Colon (tissue), 2 donors: ENCODE results near the gene FAM171A1.
"Not testable (repeated sequence)": the region's sequence is repeated elsewhere in the genome, so short reads cannot be mapped to it uniquely, and the experiment has no call there.

ENCODE experiments used
- FAIRE-seq: peaks from 2 replicates; lab custom pipeline; 2012; peaks lifted over from hg19 to GRCh38; lab: Jason Lieb, UNC
- donor health status: control.
- donor health status: control.

Gene FAM171A1

DNA sequence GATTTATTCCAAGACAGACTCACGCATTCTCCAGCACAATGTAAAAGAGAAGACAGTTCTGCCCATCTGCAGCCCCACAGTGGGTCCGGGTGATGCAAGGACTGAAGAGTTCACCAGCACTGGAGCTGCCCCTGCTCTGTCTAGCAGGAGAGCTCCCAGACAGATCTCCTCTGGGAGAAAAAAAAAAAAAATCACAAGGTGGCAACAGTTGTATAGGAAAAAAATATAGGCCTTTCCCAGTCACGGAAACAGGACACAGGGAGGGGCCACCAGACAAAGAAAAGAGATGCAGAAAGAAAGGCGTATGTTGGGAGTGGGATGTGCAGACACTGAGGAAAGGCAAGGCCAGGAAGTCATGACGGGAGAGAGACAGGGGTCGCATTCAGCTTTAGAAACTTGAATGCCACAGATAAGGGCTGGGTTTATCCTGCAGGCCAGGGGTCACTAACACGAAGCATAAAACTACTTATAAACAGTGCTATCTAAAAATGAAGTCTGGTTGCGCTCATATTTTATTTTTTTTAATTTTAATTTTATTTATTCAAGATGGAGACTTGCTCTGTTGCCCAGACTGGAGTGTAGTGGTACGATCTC is 54.1 kb downstream of the FAM171A1 start:
- FAIRE-seq: no peak

DNA sequence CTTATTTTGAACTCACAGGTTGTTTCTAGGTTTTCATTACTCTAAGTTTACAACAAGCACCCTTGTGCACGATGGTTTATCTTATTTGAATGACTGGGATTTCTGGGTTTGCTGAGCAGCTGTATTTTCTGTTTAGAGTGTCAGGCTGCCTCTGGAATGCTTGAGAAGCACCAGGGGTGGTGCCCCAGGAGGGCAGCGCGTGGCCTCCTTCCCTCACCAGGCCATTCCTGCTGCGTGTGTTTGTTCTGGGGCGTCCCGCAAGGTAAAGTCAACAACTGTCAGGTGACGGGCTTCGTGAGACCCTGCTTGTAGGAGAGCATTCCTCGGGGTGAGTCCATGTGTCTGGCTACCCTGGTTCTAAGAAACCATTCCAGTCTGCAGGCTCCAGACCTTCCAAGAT is 54.9 kb downstream of the FAM171A1 start:
- FAIRE-seq: no peak

GRCh38 chr10:15315286-15315685 is 55.8 kb downstream of the FAM171A1 start:
- FAIRE-seq: no peak

DNA sequence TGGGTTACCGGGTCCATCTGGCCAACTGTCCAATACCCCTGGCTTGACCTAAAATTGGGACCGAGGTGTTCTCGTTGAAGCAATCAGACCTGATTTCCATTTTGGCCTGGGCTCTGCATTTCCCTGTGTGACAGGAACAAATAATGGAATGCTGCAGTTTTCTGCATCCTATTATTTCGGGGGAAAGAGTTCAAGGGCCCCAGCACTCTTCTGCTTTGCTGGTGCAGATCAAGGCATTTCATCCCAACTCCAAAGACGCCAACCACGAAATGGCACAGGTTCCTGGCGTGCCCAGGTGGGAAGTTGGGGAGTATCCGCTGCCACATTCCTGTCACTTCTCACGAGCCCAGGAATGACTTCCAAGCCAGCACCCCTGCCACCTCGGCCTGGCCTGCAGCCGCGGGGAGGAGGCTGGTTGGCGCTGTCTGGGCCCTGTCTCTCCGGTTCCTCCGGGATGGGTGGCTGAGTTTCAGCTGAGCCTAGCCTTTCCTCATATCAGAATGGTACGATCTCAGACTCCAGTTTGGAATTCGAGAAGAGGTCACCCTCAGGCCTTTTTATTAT is 56.5 kb downstream of the FAM171A1 start:
- FAIRE-seq: no peak

GRCh38 chr10:15313843-15314242 is 57.2 kb downstream of the FAM171A1 start:
- FAIRE-seq: no peak

DNA sequence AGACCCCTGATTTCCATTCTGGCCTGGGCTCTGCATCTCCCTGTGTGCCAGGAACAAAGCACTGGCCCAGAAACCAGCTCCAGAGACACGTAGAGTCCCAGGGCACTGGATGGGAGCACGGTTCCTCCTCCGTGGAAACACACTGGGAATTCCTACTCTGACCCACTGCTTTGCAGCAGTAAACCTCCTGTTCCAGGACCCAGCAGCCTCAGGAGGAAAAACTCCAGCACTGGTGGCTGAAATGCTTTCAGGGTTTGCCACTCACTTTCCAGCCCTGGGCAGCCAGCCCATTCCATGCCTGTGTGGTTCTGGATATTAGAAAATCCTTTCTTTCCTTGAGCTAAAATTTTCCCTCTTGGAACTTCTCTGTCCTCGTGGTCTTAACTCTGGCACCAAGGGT is 58.0 kb downstream of the FAM171A1 start:
- FAIRE-seq: no peak

DNA sequence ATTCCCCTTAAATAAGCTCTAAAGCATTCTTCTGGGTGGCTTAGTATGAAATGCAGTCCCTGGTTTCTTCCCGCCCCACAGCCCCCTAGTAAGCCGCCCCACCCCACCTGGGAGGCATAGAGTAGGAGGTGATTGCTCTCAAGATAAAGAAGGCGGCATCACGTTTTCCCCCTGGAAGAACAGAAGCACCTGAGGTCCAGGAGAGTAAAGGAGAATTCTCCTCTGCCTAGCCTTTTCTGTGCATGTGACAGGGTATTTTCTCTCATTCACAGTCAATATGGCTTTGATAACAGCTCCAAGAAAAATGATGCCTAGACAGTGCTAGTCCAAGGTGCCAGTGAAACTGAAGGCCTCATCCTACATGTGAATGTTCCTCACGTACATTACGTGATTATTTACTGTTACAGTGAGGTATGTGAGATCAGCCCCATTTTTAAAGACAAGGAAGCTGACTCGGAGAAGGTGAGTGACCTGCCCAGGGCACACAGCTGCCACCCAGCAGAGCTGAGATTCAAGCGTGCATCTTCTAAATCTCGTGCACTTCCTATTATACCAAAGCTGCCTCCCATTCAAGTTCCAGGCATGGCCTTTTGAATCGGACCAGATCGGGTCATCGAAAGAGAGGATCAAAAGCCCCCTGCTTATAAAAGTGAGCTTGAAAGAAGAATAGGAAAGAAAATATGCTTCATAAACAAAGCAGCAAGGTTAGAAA is 59.4 kb downstream of the FAM171A1 start:
- FAIRE-seq: no peak

GRCh38 chr10:15310776-15311568 is 60.1 kb downstream of the FAM171A1 start:
- no peak for FAIRE-seq

DNA sequence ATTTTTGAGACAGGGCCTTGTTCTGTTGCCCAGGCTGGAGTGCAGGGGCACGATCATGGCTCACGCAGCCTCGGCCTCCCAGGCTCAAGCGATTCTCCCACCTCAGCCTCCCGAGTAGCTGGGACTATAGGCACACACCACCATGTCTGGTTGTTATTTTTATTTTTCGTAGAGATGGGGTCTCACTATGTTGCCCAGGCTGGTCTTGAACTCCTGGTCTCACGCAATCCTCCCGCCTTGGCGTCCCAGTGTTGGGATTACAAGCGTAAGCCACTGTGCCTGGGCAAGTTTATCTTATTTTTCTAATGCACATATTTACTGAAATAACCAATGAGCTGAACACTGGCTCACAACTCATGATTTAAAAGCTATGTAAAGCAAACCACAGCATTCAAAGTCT is 61.9 kb downstream of the FAM171A1 start:
- no peak for FAIRE-seq

- FAIRE-seq: no peak
Observed at GRCh38 chr10:15306735-15307280, 64.3 kb downstream of the FAM171A1 start.

GRCh38 chr10:15305634-15306033 is 65.5 kb downstream of the FAM171A1 start:
- FAIRE-seq: no peak

GRCh38 chr10:15305161-15305560 is 65.9 kb downstream of the FAM171A1 start:
- no peak for FAIRE-seq

- not testable (repeated sequence) for FAIRE-seq
Observed at GRCh38 chr10:15302188-15302956, 68.7 kb downstream of the FAM171A1 start.

DNA sequence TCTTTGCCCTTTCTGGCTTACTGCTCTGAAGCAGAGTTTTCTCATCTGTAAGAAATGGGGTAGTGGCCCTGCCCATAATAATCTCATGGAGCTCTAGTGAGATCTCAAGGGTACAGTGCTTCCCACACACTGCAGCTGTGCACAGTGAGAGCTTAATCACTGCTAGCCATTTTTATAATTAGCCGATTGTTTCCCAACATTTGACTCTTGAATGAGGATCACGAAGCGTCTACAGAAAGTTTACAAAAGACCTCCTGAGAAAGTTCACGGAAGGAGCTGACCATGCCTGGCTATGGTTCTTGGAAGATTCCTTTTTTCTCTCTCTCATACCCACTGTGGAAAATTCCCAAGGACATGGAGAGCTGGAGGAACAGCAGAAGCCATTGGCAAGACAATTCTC is 70.4 kb downstream of the FAM171A1 start:
- no peak for FAIRE-seq

- no peak for FAIRE-seq
Observed at GRCh38 chr10:15300145-15300544, 70.9 kb downstream of the FAM171A1 start.

- FAIRE-seq: no peak
Observed at GRCh38 chr10:15296701-15297100, 74.4 kb downstream of the FAM171A1 start.

GRCh38 chr10:15295537-15296325 is 75.4 kb downstream of the FAM171A1 start:
- no peak for FAIRE-seq

DNA sequence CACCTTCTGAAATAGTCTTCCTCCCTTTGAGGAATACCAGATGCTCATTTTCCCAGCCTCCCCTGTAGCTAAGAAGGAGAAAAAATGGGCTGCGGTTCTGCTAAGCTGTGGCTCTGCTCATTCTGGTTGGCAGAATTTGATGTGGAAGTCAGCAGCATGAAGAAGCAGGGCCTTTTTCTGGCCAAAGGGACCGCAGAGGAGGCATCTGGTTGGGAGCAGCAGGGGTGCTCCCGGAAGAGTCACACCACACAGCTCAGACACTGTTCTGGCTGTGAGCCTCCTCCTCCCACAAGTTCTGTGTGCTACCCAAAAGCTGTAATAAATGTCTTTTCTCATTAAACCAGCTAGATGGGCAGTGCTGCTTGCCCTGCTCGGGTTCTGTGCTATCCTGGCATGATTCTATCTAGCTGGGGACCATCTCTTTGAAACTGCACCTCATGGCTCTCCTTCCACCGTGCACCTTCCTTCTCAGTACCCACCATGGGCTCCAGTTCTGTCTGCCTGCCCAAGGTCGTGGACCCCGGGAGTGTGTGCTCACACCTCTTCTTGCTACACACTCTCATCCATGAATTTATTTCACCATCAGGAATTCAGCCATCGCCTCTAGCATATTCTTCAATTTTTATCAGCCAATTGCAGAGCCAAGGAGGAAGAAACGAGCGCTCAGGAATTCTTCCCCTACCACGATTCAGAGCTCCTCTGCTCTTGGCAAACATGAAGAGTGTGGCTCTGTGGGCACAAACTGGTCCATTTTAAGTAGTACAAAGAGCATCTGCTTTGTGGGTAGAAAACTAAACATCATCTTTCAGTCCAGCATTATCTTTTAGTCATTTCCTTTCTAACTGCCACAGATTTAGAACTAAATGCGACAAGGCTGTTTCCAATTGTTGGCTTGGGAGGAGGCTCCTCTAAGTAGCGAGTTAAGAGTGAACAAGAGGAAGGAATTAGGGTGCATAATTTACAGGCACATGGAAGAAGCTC is 76.9 kb downstream of the FAM171A1 start:
- FAIRE-seq: no peak

DNA sequence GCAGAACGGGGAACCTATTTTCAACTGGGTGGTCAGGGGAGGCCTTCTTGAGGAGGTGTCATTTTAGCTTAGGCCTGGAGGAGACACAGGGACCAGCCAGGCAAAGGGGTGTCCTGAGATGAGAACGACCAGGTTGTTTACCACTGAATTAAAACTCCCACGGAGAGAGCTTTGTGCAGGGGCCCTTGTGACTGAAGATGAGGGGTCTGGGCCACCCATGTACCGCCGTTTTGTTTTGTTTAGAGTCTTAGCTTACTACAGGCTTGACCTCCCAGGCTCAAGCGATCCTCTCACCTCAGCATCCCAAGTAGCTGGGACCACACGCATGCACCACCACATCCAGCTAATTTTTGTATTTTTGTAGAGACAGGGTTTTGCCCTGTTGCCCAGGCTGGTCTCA is 80.4 kb downstream of the FAM171A1 start:
- no peak for FAIRE-seq

DNA sequence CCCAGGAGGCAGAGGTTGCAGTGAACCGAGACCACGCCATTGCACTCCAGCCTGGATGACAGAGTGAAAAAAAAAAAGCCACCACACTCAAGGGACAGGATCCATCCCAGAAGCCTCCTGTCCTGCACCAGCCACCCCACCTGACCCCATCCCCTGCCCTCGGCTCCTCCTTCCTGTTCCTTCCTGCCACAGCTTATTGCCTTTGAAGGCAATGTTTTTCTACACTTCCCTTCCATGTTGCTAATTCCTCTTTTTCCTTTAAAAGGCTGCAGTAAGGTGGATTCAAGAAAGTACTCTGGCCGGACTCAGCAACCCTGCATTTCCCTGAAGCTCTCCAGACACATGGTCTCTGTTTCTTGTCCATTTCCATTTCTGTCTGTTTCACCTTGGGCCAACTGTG is 80.9 kb downstream of the FAM171A1 start:
- FAIRE-seq: no peak
